Measurements from ENCODE around the gene MRTFA. TPM values are rescaled to one million over a fixed set of nuclear protein-coding genes. Genes with fewer than 3 reads are reported as not detected.

Gene MRTFA
- total RNA-seq, 6 experiments from 2014 or later: 9.3 to 20.6 (median 16.3) TPM

DNA sequence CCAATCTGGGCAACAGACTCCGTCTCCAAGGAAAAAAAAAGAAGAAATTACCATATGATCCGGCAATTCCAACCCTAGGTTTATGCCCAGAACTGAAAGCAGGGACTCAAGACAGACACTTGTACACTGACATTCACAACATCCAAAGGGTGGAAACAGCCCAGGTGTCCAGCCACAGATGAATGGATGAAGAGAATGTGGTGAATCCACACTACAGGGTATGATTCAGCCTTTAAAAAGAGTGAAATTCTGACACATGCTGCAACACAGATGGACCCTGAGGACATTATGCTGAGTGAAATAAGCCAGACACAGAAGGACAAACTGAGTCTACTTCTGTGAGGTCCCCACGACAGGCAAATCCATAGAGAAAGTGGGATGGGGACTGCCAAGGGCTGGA lies 222.2 kb downstream of the MRTFA start:
- no peaks in the 10 kb centered on the region for H3K9me3 ChIP-seq
- no peak for DNase-seq
- intact Hi-C loops (cut with DNase I): no loop called here
- H3K36me3 ChIP-seq: peaks cover 0 to 24% (median 6%) of the 10 kb centered on the region in 4 donors
- whole genome bisulfite sequencing (ENCODE audit: insufficient coverage, low coverage, low lambda C conversion rate, missing lambda C conversion rate): 86% methylated on average over 3 of the region's 3 CpGs
- no peak for TF ChIP-seq POLR2A (IDR thresholded peaks at IDR 0.05)
- TF ChIP-seq CTCF (IDR thresholded peaks at IDR 0.05): no peak
- no peaks in the 10 kb centered on the region for H3K27me3 ChIP-seq
- ATAC-seq: no peak
- peaks cover 0 to 14% (median 0%) of the 10 kb centered on the region in 4 donors for H3K4me1 ChIP-seq
- H3K4me3 ChIP-seq: no peak overlapping the region
- no peak overlapping the region for H3K27ac ChIP-seq

- H3K9me3 ChIP-seq: no peaks in the 10 kb centered on the region
- H3K4me1 ChIP-seq: peaks cover 0 to 14% (median 0%) of the 10 kb centered on the region in 4 donors
- 86% methylated on average over 13 of the region's 13 CpGs for WGBS (ENCODE audit: insufficient coverage, low coverage, low lambda C conversion rate, missing lambda C conversion rate)
- no peak for DNase-seq
- no peak overlapping the region for H3K4me3 ChIP-seq
- intact Hi-C loops (cut with DNase I): no loop called here
- H3K27me3 ChIP-seq: no peaks in the 10 kb centered on the region
- TF ChIP-seq CTCF (IDR thresholded peaks at IDR 0.05) (no peak), POLR2A (IDR thresholded peaks at IDR 0.05) (no peak)
- peaks cover 0 to 26% (median 6%) of the 10 kb centered on the region in 4 donors for H3K36me3 ChIP-seq
- no peak for ATAC-seq
- no peak overlapping the region for H3K27ac ChIP-seq
Observed at GRCh38 chr22:40413873-40414272, 222.6 kb downstream of the MRTFA start.

DNA sequence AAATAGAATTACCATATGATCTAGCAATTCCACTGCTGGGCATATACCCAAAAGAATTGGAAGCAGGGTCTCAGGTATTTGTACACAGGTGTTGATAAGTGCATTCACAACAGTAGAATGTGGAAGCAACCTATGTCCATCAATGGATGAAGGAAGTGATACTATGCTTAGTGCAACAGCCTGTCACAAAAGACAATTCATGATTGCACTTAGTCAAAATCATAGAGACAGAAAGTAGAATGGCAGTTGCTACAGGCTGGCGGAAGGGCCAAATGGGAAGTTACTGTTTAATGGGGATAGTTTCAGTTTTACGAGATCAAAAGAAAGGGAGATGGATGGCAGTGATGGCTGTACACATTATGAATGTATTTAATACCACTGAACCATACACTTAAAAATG lies 224.1 kb downstream of the MRTFA start:
- Histone ChIP-seq H3K4me3 (no peak overlapping the region), H3K27ac (no peak overlapping the region), H3K36me3 (peaks cover 0 to 31% (median 4%) of the 10 kb centered on the region in 4 donors), H3K9me3 (no peaks in the 10 kb centered on the region), H3K4me1 (peaks cover 0 to 14% (median 0%) of the 10 kb centered on the region in 4 donors), H3K27me3 (no peaks in the 10 kb centered on the region)
- TF ChIP-seq POLR2A (IDR thresholded peaks at IDR 0.05): no peak
- TF ChIP-seq CTCF (IDR thresholded peaks at IDR 0.05): no peak
- intact Hi-C loops (cut with DNase I): no loop called here
- ATAC-seq (peak in 1 of 4 donors; percentile 6), DNase-seq (no peak)
- 47% methylated on average over 2 of the region's 2 CpGs for WGBS (ENCODE audit: insufficient coverage, low coverage, low lambda C conversion rate, missing lambda C conversion rate)

DNA sequence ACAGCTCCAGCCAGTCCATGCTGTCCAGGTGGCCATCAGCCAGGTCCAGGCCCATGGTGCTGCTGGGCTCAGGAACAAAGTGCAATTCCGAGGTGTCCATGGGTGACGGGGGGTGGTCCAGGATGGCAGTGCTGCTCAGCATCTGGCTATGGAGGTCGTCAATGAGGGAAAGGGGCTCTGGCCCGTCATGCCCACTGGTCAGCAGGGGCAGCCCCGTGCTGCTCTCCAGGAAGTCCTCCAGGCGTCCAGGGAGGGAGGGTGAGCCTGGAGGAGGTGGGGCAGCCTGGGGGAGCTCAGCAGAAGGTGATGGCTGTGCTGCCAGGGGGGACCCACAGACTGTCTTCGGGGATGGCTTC lies 225.0 kb downstream of the MRTFA start:
- Histone ChIP-seq H3K9me3 (no peaks in the 10 kb centered on the region), H3K27me3 (no peaks in the 10 kb centered on the region), H3K4me3 (no peak overlapping the region), H3K27ac (no peak overlapping the region), H3K4me1 (peaks cover 0 to 14% (median 0%) of the 10 kb centered on the region in 4 donors), H3K36me3 (peaks cover 0 to 33% (median 4%) of the 10 kb centered on the region in 4 donors)
- TF ChIP-seq CTCF (IDR thresholded peaks at IDR 0.05): no peak
- no peak for TF ChIP-seq POLR2A (IDR thresholded peaks at IDR 0.05)
- DNase-seq: no peak
- ATAC-seq: peak in 1 of 4 donors; percentile 8
- WGBS (ENCODE audit: insufficient coverage, low coverage, low lambda C conversion rate, missing lambda C conversion rate): no CpG with 5 or more reads among the region's 7 CpGs
- intact Hi-C loops (cut with DNase I): no loop called here

Data from right lobe of liver (tissue), 6 donors.